HEK293T (cell line): ENCODE results near the gene PALLD.

ENCODE experiments used
- BHLHE40 ChIP-seq: fragments of 450-650 bp; IDR thresholded peaks from 2 replicates; pipeline ENCODE4 v1.6.1; 2016; ENCODE audit warnings: mild to moderate bottlenecking, moderate library complexity, borderline replicate concordance
- FOXA1 ChIP-seq: fragments of 450-650 bp; IDR thresholded peaks from 2 replicates; pipeline ENCODE4 v1.6.1; 2016; ENCODE audit warnings: mild to moderate bottlenecking
- FOXM1 ChIP-seq: fragments of 450-650 bp; IDR thresholded peaks from 2 replicates; pipeline ENCODE4 v1.6.1; 2017; ENCODE audit warnings: mild to moderate bottlenecking, borderline replicate concordance
- LEF1 ChIP-seq: fragments of 450-650 bp; IDR thresholded peaks from 2 replicates; pipeline ENCODE4 v1.6.1; 2017; ENCODE audit warnings: mild to moderate bottlenecking, borderline replicate concordance
- PKNOX1 ChIP-seq: fragments of 450-650 bp; IDR thresholded peaks from 2 replicates; pipeline ENCODE4 v1.6.1; 2016
- SP1 ChIP-seq: fragments of 450-650 bp; IDR thresholded peaks from 2 replicates; pipeline ENCODE4 v1.6.1; 2017
- TARDBP ChIP-seq: fragments of 450-650 bp; IDR thresholded peaks from 2 replicates; pipeline ENCODE4 v1.6.1; 2016
- ZNF384 ChIP-seq: fragments of 450-650 bp; IDR thresholded peaks from 2 replicates; pipeline ENCODE4 v1.6.1; 2016

GRCh38 chr4:168658751-168659150 is 161.9 kb downstream of the PALLD start:
- TF ChIP-seq FOXM1 (no peak), SP1 (no peak), BHLHE40 (no peak), TARDBP (no peak), FOXA1 (no peak), LEF1 (no peak), PKNOX1 (no peak), ZNF384 (no peak)
